Motor neuron (in vitro differentiated cells): ENCODE measurements around the gene ARID4B. TPM values are rescaled to one million over a fixed set of nuclear protein-coding genes. Genes with fewer than 3 reads are reported as not detected.
"Not testable (repeated sequence)": the region's sequence is repeated elsewhere in the genome, so short reads cannot be mapped to it uniquely, and the experiment has no call there.

Source experiments
- ATAC-seq, 8 experiments: fragments of 200-7000 bp; cut with Tn5 transposase; replicated peaks in 6 of 8; 2 replicates each; pipeline ENCODE4 v1.8.0; 2021; ENCODE audit warnings: mild to moderate bottlenecking in 8 of 8, moderate library complexity in 8 of 8
- H3K27ac ChIP-seq, 2 donors: fragments of 250-450 bp; sonication (Bioruptor Pico); 2 replicates each; pipeline ENCODE4 v1.9.0; 2021; ENCODE audit warnings: antibody characterized with exemption in 2 of 2, mild to moderate bottlenecking in 2 of 2, moderate library complexity in 1 of 2
- H3K4me1 ChIP-seq, 2 donors: fragments of 250-450 bp; sonication (Bioruptor Pico); replicated peaks in 1 of 2; 2 replicates each; pipeline ENCODE4 v1.6.1; 2021; ENCODE audit warnings: antibody characterized with exemption in 2 of 2, mild to moderate bottlenecking in 2 of 2, moderate library complexity in 1 of 2
- H3K4me3 ChIP-seq, 5 donors: fragments of 250-450 bp; sonication (Bioruptor Pico); 2 replicates each; pipeline ENCODE4 v1.9.0; 2021; ENCODE audit warnings: antibody characterized with exemption in 5 of 5, mild to moderate bottlenecking in 5 of 5, moderate library complexity in 4 of 5
- WGBS, 10 experiments: fragments of 450-650 bp; shearing (Covaris generic); methylation state at CpG; one replicate each; pipeline ENCODE4 v1.0.0; 2022; 5-methylcytosine and 5-hydroxymethylcytosine counted together
- in situ Hi-C, 9 experiments: fragments of 400-800 bp; cut with MboI; loops; one replicate each; pipeline ENCODE4 v1.15.0; 2021; ENCODE audit warnings: low sequenced_read_pairs in 9 of 9, low pct_unique_long_range_greater_than_20kb in 2 of 9; ENCODE audit not compliant: unreplicated experiment in 9 of 9
- total RNA-seq, 8 experiments: library from RNA; unstranded; fragments of 300-600 nt; gene quantifications; 2 replicates each; pipeline versions ENCODE4 v1.2.3 to v1.2.4, GENCODE V29; 2022

ARID4B gene
- total RNA-seq, 8 experiments from 2014 or later, result 25.5 to 71.7 (median 53.6) TPM

GRCh38 chr1:235289859-235290739 lies 37.9 kb downstream of the ARID4B start:
- no peak overlapping the region for H3K4me3 ChIP-seq
- in situ Hi-C loops, result no loop called here
- H3K27ac ChIP-seq, result no peak overlapping the region
- no peak for ATAC-seq
- WGBS, 10 experiments, result 71 to 100% (median 94%) methylated on average over 1 to 12 of the region's 12 CpGs
- H3K4me1 ChIP-seq, result peaks cover 0 to 3% of the 10 kb centered on the region in 2 donors

- in situ Hi-C loops, result no loop called here
- Histone ChIP-seq H3K4me3 (no peak overlapping the region), H3K27ac (no peak overlapping the region), H3K4me1 (peaks cover 0 to 3% of the 10 kb centered on the region in 2 donors)
- 44 to 100% (median 96%) methylated on average over 1 to 4 of the region's 4 CpGs for WGBS, 10 experiments
- ATAC-seq, result no peak
Measured at GRCh38 chr1:235287208-235287882, 40.6 kb downstream of the ARID4B start.

- ATAC-seq, result no peak
- WGBS, 10 experiments, result 33 to 100% (median 100%) methylated on average over 1 of the region's 1 CpG; no CpG with 5 or more reads in 4 of the 10 experiments
- H3K27ac ChIP-seq, result no peak overlapping the region
Measured at GRCh38 chr1:235286667-235287066, 41.3 kb downstream of the ARID4B start.

GRCh38 chr1:235284231-235284769 lies 43.7 kb downstream of the ARID4B start:
- in situ Hi-C loops, result no loop called here
- Histone ChIP-seq H3K4me1 (peaks cover 0 to 3% of the 10 kb centered on the region in 2 donors), H3K27ac (no peak overlapping the region), H3K4me3 (no peak overlapping the region)
- no peak for ATAC-seq
- WGBS, 10 experiments, result 80 to 100% (median 93%) methylated on average over 1 to 6 of the region's 6 CpGs; no CpG with 5 or more reads in 1 of the 10 experiments

More at GRCh38 chr1:235286667-235287066, 41.3 kb downstream of the ARID4B start:
- Histone ChIP-seq H3K4me3 (no peak overlapping the region), H3K4me1 (peaks cover 0 to 3% of the 10 kb centered on the region in 2 donors)
- in situ Hi-C loops, result no loop called here

GRCh38 chr1:235283636-235284035 lies 44.3 kb downstream of the ARID4B start:
- H3K4me1 ChIP-seq, in situ Hi-C loops, H3K27ac ChIP-seq, H3K4me3 ChIP-seq, ATAC-seq: not testable (repeated sequence)
- 92 to 100% (median 97%) methylated on average over 4 to 13 of the region's 13 CpGs; no CpG with 5 or more reads in 1 of the 10 experiments for WGBS, 10 experiments

GRCh38 chr1:235280467-235280866 lies 47.5 kb downstream of the ARID4B start:
- WGBS, 10 experiments, result 93 to 100% (median 100%) methylated on average over 1 to 9 of the region's 15 CpGs
- Histone ChIP-seq H3K27ac (no peak overlapping the region), H3K4me1 (no peaks in the 10 kb centered on the region), H3K4me3 (no peak overlapping the region)
- ATAC-seq, result no peak
- in situ Hi-C loops, result no loop called here

GRCh38 chr1:235279694-235280093 lies 48.3 kb downstream of the ARID4B start:
- Histone ChIP-seq H3K4me3 (no peak overlapping the region), H3K4me1 (peaks cover 0 to 3% of the 10 kb centered on the region in 2 donors), H3K27ac (no peak overlapping the region)
- ATAC-seq, result no peak
- in situ Hi-C loops, result no loop called here
- 77 to 100% (median 91%) methylated on average over 1 to 5 of the region's 5 CpGs for WGBS, 10 experiments

GRCh38 chr1:235278915-235279292 lies 49.1 kb downstream of the ARID4B start:
- in situ Hi-C loops, result no loop called here
- Histone ChIP-seq H3K4me1 (peaks cover 0 to 3% of the 10 kb centered on the region in 2 donors), H3K4me3 (no peak overlapping the region), H3K27ac (no peak overlapping the region)
- no peak for ATAC-seq
- WGBS, 10 experiments, result 50 to 74% (median 68%) methylated on average over 1 to 5 of the region's 5 CpGs; no CpG with 5 or more reads in 3 of the 10 experiments

- H3K27ac ChIP-seq, result no peak overlapping the region
- 29 to 100% (median 91%) methylated on average over 1 of the region's 1 CpG; no CpG with 5 or more reads in 4 of the 10 experiments for WGBS, 10 experiments
Measured at GRCh38 chr1:235278233-235278914, 49.6 kb downstream of the ARID4B start.

GRCh38 chr1:235277709-235278108 lies 50.3 kb downstream of the ARID4B start:
- no peak overlapping the region for H3K27ac ChIP-seq
- no peak overlapping the region for H3K4me3 ChIP-seq
- in situ Hi-C loops, result no loop called here
- H3K4me1 ChIP-seq, result peaks cover 0 to 3% of the 10 kb centered on the region in 2 donors
- ATAC-seq, result no peak

More at GRCh38 chr1:235278233-235278914, 49.6 kb downstream of the ARID4B start:
- Histone ChIP-seq H3K4me3 (no peak overlapping the region), H3K4me1 (peaks cover 0 to 3% of the 10 kb centered on the region in 2 donors)
- no peak for ATAC-seq
- in situ Hi-C loops, result no loop called here

- H3K27ac ChIP-seq, result no peak overlapping the region
- ATAC-seq, result no peak
- peaks cover 2 to 3% of the 10 kb centered on the region in 2 donors for H3K4me1 ChIP-seq
- no peak overlapping the region for H3K4me3 ChIP-seq
- in situ Hi-C loops, result no loop called here
- WGBS, 10 experiments, result 85 to 100% (median 90%) methylated on average over 1 to 6 of the region's 6 CpGs; no CpG with 5 or more reads in 1 of the 10 experiments
Measured at GRCh38 chr1:235275836-235276235, 52.1 kb downstream of the ARID4B start.

GRCh38 chr1:235275223-235275622 lies 52.8 kb downstream of the ARID4B start:
- no peak for ATAC-seq
- 28 to 100% (median 80%) methylated on average over 2 to 3 of the region's 3 CpGs; no CpG with 5 or more reads in 1 of the 10 experiments for WGBS, 10 experiments
- H3K4me3 ChIP-seq, result no peak overlapping the region
- no peak overlapping the region for H3K27ac ChIP-seq
- in situ Hi-C loops, result no loop called here
- H3K4me1 ChIP-seq, result peaks cover 3 to 7% of the 10 kb centered on the region in 2 donors
